HG02852 (cell line): Measurements from ENCODE around the gene DCAF4.
"Not testable (repeated sequence)": the region's sequence is repeated elsewhere in the genome, so short reads cannot be mapped to it uniquely, and the experiment has no call there.

Source experiments
- ATAC-seq: cut with Tn5 transposase; IDR thresholded peaks from one replicate; pipeline ENCODE4 v1.9.1; 2021; ENCODE audit warnings: mild to moderate bottlenecking, moderate library complexity; ENCODE audit not compliant: unreplicated experiment

The DCAF4 gene

DNA sequence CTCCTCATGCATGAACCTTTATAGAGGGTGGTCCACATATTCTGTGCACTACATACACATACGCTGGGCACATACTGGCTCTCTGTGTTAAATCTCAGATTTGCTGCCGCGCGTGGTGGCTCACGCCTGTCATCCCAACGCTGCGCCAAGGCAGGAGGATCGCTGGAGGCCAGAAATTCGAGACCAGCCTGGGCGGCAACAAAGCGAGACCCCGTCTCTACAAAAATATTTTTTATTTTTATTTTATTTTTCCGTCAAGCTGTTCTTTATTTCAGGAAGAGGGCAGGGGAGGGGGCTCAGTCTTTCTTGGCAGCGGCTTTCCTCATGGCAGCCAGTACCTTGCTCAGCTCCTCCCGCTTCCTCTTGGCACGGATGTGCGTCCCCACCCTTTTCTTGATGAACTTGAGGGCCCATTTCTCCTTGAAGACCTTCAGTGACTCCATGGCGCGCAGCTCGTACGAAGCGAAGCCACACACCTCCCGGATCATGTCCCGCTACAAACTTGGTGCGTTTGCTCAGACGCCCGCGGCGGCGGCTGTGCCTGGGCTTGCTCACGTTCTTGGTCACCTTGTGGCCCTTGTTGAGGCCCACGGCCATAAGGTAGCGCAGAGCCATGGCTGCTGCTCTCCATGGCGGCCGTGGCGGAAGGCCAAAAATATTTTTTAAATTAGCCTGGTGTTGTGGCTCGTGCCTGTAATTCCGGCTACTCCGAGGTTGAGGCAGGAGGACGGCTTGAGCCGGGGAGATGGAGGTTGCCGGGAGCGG is 3.2 kb downstream of the DCAF4 start:
- no peak for ATAC-seq

DNA sequence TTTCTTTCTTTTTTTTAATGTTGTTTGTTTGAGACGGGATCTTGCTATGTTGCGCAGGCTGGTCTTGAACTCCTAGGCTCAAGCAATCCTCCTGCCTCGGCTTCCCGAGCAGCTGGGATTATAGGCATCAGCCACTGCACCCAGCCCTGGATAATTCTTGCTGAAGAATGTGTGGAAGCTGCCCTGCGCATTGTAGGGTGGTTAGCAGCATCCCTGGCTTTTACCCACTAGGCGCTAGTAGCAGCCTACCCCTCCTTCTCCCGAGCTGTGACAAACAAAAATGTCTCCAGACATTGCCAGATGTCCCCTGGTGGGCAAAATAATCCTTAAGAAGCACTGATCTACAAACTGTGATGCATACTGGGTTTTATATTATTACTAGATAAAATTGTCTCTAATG is 6.6 kb downstream of the DCAF4 start:
- ATAC-seq: no peak

DNA sequence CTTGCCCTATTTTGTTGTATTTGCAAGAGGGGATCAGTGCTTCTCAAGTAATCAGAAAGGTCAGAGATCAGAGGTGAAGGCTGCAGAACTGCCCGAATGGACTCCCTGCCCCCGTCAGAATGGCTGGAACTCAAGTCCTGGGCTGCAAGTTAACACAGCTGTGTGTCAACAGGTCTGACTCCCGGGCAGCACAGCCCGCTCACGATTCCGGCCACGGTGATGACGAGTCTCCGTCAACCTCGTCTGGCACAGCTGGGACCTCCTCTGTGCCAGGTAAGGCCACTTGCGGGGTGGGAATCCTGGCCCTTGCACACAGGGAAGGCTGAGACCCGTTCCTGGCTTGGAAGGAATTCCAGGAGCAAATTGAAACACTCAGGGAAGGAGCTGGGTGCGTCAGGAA is 13.4 kb downstream of the DCAF4 start:
- ATAC-seq: no peak

DNA sequence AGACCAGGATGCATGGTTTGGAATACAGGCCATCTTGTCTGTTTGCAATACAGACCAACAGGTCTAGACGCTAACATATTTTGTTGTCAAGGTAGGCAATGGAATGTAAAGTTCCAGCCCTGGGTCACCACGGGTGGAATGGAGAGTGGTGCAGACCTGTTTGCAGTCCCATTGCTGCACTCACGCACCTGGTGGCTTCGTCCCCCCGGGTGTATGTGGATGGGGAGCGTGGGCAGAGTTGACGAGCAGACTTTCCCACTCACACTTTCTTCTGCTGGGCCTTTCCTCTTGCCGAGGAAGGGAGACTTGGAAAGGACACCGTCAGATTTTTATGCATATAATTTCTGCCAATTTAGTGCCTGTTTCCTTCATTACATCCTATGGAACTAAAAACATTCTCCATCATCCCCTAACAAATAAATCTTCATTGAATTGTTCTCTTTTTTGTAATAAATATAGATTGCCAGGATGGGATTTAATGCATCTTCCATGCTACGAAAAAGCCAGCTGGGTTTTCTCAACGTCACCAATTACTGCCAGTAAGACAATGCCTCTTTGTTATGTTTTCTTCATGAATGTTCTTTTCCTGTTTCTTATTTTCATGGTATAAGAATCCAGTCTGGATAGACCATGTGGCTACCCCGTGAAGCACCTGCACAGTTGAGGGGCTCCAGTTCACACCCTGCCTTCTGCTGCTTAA is 15.2 kb downstream of the DCAF4 start:
- ATAC-seq: no peak

DNA sequence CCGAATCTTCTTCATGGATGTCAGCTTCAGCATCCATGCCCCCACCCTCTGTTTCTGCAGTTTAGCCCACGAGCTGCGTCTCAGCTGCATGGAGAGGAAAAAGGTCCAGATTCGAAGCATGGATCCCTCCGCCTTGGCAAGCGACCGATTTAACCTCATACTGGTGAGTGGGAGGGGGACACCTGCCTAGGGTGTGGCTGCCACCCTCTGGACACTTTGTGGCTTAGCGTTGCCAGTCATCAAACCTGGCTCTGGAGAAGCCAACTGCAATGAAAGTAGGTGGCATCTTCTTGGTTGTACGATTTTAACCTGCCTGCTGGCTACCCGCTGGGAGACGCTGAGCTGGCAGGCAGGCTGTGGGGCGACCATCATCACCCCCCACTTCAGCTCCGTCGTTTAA is 16.7 kb downstream of the DCAF4 start:
- no peak for ATAC-seq

DNA sequence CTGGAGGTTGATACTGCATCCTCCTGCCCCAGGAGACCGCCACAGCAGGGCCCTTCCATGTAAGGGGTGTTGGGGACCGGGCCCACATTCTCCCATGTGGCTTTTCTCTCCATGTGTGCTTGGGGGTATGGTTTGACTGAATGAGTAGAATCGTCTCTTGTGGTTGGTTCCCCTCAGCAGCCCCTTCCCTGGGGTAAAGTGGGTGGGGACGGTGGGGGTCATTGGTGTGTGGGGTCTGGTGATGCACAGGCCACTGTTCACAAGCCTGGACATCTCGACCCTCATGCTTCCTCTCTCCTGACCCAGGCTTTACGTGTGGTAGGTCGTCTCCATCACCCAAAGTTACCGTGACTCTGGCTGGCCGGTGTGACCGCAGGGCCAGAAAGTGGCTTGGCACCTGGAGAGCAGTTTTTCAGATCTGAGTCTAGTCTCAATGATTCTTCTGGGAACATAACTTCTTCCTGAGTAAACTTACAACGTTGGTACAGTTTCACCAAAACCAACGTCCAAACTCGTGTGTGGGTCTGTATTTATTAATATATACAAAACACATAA is 17.7 kb downstream of the DCAF4 start:
- ATAC-seq: no peak

DNA sequence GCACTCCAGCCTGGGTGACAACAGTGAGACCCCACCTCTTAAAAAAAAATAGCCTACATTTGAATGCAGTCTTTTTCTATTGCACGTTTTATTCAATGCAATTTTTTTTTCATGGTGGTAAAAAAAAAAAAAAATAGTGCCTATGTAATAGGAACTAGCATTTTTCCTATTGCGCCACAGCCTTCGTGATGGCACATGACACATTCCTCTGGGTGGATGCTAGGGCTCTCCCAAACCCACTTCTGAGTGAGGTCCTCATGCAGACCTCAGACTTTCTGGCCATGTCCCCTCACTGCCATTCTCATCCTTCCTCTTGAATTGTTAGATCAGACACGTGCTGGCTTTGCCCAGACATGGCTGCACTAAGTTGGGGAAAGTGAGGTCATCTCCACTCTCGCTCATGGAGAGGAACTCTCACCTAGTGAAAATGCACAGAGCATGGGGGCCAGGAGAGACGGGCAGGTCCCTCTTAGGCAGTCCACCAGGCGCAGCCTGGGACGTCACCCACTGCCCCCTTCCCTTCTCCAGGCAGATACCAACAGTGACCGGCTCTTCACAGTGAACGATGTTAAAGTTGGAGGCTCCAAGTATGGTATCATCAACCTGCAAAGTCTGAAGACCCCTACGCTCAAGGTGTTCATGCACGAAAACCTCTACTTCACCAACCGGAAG is 19.2 kb downstream of the DCAF4 start:
- no peak for ATAC-seq

DNA sequence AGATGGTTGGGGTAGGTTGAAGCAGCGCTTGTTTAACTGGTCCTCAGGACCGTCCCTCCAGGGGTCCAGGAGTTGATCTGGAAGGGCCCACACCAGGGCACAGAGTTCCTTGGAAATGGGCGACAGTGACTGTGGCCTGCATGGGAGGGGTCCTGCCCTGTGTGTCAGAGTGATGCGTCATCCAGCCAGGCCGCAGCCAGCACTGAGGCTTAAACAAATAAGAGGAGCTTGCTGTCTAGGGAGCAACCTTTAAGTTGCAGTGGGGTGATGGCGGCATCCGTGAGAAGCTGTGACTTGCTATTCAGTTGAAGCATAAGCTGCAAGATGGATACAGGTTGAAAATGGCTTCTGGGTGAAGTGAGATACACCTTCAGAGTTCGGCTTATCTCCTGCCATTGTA is 20.2 kb downstream of the DCAF4 start:
- no peak for ATAC-seq

DNA sequence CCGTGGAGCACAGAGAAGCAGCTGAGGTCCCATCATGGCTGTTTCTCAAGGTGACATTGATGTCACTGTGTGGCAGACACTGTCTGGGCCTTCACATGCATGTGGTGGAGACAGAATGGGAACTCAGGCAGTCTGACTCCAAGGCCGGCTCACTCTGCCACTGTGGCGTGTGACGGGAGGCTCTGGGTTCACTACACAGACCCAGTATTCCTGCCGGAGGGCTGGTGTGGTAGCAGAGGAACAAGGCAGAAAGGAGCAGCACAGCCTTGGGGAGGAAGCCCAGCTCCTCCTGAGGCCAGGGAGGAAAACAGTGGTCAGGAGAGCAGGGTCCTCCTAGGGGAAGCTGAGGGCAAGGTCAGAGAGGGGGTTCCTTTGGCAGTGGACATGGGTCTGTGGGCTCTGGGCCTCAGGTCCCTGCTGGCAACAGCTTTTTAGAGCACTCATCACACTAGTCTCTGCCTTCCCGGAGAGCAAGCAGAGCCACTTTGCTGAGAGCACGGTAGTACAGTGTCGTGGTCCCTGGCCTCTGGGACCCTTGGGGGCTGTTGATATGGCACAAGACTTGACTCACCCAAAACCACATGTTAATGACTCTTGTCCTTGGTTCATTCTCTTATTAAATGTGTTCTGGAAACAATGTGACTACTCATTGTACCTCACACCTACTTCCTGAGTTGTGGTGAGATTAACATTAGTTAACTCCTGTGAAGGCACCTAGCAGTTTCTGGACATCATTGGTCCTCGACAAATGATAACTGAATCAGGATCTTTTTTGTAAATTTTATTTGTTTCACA is 21.3 kb downstream of the DCAF4 start:
- ATAC-seq: no peak

DNA sequence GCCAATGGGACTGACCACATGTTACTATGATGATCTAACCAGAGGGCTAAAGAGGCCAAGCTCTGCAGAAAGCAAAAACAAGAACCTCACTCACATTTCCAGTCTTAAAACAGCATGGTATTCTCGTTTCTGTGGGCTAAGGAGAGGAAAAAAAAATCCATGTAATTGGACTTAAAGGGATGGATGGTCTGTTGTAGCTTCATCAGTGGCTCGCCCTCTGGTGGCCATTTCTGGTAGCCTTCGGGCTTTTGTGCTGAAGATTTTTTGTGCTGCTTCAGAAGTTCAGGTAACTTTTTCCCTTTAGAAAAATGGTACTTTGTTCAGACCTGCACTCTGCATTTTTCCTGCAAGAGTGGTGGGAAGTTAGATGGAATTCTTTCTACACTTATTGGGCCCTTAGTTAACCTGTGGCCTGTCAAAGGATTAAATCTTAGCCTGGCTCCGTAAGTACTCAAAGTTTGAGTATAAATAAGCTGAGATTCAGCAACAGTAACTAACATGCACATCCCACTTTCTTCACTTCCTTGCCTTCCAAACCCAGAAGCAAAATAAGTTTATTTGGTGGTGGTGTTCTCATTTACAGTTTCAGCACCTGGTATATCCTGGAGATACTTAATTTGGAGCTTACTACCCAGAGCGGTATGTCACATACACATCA is 22.3 kb downstream of the DCAF4 start:
- no peak for ATAC-seq

DNA sequence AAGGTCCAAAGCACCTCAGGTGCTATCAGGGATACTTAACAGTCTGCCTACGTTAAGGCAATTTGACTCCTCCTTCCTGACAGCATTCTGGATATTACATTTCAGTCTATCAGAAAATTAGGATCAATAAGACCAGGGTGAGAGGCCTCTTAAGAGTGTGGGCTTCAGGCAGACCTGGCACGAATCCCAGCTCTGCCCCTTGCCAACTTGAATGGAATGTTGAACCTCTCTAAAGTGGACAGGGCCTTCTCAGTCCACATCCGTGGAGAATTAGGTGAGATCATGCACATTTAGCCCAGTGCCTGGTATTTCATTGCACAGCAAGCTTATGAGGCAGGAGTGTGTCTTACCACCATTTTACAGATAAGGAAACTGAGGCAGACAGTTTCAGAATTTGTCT is 25.9 kb downstream of the DCAF4 start:
- no peak for ATAC-seq

DNA sequence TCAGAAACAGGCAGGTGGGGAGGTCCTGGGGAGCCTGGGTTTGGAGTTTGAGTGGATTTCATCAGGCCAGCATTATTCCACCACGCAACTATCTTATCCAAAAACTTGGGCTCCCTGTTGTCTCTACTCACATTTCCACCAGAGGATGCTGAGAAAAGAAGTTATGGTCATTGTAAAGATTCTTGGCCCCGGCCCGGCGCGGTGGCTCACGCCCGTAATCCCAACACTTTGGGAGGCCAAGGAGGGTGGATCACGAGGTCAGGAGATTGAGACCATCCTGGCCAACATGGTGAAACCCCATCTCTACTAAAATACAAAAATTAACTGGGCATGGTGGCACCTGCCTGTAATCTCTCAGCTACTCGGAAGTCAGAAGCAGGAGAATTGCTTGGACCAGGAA is 30.5 kb downstream of the DCAF4 start:
- not testable (repeated sequence) for ATAC-seq

DNA sequence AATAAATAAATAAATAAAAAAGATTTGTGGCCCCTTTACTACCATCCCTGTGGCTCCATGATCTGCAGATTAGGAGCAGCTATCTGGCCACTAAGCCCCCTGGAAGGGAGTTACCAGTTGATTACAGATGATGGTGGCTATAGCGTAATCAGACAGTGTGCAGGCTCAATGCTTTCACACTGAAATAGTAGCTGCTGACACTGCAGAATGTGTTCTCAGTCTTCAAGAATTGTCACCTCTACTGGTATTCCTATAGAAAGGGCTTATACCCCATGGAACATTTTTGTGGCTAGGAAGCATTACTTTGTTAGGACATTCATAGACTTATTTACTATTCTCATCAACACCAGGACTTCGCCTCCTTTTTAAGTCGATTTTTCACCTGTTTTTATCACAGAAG is 30.9 kb downstream of the DCAF4 start:
- ATAC-seq: no peak

DNA sequence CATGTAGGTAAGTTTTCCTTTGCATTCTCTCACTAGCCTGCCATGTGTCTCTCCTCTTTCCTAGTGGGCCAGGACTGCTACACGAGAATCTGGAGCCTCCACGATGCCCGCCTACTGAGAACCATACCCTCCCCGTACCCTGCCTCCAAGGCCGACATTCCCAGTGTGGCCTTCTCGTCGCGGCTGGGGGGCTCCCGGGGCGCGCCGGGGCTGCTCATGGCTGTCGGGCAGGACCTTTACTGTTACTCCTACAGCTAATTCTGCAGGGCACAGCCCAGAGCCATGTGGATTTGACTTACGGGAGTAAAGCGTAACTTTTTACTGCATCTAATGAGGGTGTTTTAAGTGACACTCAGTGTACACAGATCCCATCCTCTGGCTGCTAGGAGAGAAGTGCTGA is 32.3 kb downstream of the DCAF4 start:
- ATAC-seq: no peak

DNA sequence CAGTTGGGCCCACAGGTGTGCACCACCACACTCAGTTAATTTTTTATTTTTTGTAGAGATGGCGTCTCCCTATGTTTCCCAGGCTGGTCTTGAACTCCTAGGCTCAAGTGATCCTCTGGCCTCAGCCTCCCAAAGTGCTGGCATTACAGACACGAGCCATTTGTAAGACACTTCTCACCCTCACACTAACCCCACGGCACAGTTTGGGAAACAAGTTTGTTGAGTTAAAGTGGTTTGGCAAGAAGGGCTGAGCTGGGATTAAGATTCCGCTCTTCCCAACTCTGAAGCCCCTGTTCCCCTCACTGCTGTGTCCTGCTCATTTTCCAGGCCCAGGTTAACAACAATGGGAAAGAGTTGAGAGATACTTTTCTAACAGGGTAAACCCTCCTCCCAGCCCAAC is 34.8 kb downstream of the DCAF4 start:
- not testable (repeated sequence) for ATAC-seq

DNA sequence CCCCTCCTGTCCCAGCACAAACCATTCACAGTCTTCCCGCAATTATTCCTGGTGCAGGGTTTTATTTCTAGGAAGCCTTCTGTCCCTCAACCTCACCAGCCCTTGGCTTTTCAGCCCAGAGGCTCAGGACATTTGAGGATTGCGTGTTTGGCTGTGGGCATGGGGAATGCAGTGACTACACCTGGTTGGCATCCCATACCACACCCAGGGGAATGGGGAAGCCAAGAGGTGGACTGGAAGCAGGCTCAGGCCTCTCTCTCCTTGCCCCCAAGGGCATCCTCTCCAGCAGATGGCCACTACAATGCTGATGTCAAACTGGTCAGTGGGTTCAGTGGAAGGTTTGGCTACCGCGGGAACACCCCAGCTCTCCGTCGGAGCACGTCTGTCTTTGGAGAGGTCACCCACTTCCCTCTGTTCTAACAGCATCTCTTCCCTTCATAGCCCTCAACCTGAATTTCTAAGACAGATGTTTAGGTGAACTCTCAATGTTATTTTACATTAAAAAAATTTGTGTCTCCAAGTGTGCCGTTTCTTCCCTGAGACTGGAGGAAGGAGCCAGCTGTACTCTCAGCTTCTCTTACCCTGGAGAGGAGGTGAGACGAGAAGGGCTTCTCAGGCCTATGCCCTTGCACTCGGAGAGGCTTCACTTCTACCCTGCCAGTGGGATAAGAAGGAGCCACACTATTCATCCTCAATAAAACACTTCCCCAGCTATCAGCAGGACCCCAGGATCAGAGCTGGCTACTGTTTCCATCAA is 35.5 kb downstream of the DCAF4 start:
- ATAC-seq: no peak

DNA sequence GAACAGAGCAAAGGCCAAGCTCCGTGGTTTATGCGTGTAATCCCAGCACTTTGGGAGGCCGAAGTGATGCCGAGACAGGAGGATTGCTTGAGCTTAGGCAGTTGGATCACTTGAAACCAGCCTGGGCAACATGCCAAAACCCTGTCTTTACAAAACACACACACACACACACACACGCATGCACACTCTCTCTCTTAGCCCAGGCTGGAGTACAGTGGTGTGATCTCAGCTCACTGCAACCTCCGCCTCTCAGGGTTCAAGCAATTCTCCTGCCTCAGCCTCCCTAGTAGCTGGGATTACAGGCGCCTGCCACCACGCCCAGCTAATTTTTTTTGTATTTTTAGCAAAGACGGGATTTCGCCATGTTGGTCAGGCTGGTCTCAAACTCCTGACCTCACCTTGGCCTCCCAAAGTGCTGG is 36.1 kb downstream of the DCAF4 start:
- ATAC-seq: not testable (repeated sequence)

DNA sequence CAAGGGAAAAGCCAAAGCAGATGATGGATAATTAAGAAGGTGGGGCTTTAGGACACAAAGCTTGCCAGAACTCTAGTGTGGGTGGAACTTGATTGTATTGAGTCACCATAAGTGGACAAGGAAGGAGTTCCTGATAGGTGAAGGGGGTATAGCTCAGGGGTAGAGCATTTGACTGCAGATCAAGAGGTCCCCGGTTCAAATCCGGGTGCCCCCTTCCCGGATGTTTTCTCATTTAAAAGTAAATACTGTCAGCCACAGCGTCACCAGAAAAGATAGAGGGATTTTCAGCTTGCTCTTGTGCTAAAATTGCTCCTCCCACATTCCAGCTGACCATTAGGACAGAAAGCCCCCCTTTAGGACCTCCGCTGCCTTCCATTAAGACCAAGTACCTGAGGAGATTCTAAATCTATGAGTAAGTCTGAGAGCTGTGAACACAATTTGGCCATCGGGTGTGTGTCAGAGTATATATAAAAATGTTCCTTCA is 36.6 kb downstream of the DCAF4 start:
- no peak for ATAC-seq

DNA sequence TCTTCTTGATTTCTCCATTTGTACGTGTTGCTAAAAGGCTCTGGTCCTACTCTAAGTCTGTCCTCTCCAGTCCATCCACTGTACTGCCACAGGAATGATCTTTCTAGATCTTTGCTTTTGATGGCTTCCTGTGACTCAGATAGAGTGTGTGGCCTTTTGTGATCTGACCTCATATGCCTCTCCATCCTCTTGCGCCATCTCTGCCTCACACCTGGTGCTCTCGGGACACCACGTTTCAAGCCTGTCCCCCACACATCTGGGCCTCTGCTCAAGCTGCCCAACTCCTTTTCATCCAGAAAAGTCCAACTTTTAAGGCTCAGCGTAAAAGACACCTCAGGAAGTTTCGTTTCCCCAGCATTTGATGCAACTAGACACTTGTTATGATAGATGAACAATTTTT is 39.0 kb downstream of the DCAF4 start:
- ATAC-seq: no peak

DNA sequence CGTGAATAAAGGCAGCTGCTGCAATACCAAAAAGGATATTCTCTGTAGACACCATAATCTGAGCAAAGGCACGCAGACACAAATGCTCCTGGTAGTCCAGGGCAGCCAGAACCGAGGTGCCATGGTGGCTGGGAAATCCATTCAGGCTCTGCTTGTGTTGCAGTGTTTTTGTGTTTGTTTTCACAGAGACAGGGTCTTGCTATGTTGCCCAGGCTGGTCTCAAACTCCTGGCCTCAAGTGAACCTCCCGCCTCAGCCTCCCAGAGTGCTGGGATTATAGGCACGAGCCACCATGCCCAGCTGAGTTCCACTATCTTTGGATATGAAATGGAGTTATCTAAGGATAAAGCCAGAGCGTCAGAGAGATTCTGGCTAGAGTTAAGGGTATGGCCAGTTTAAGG is 39.8 kb downstream of the DCAF4 start:
- ATAC-seq: no peak
